Ishikawa (cell line): ENCODE measurements around the gene RNF212B.
A peak's percentile ranks its signal among the peaks of the same experiment; 100 is the strongest.

Experiments
- CEBPB ChIP-seq: IDR thresholded peaks from 2 replicates; pipeline ENCODE4 v1.6.1; 2012
- EGR1 ChIP-seq: IDR thresholded peaks from 2 replicates; pipeline ENCODE4 v1.6.1; 2012
- EP300 ChIP-seq: IDR thresholded peaks from 2 replicates; pipeline ENCODE4 v1.6.1; 2012; ENCODE audit warnings: borderline replicate concordance
- FOXM1 ChIP-seq: IDR thresholded peaks from 2 replicates; pipeline ENCODE4 v1.6.1; 2012; ENCODE audit warnings: low read depth, borderline replicate concordance
- MAX ChIP-seq: IDR thresholded peaks from 2 replicates; pipeline ENCODE4 v1.6.1; 2012
- RAD21 ChIP-seq: IDR thresholded peaks from 2 replicates; pipeline ENCODE4 v1.6.1; 2012; ENCODE audit warnings: low read depth
- REST ChIP-seq: IDR thresholded peaks from 2 replicates; pipeline ENCODE4 v1.6.1; 2012; ENCODE audit warnings: low read depth, mild to moderate bottlenecking
- TCF12 ChIP-seq: IDR thresholded peaks from 2 replicates; pipeline ENCODE4 v1.6.1; 2012; ENCODE audit warnings: low read depth
- YY1 ChIP-seq: IDR thresholded peaks from 2 replicates; pipeline ENCODE4 v1.6.1; 2012; ENCODE audit warnings: low read depth

GRCh38 chr14:23306412-23307145 lies 68.8 kb downstream of the RNF212B start, which contains the start of gene BCL2L2:
- TF ChIP-seq EP300 (no peak), CEBPB (no peak), TCF12 (peak; percentile 41; the same call in 1 of the 2 replicates), YY1 (peak; percentile 18; the same call in 1 of the 2 replicates), RAD21 (no peak), MAX (no peak), REST (no peak), FOXM1 (no peak), EGR1 (no peak)
